Gastroesophageal sphincter (tissue), 4 donors: ENCODE results near the gene CNTNAP5. TPM values are rescaled to one million over a fixed set of nuclear protein-coding genes. Genes with fewer than 3 reads are reported as not detected.

Source experiments
- ATAC-seq: fragments of 150-250 bp; one replicate; pipeline ENCODE4 v1.9.1; 2016; ENCODE audit warnings: mild to moderate bottlenecking, moderate library complexity
- H3K27ac ChIP-seq, 4 donors: fragments of 200-600 bp; sonication (generic) in 3 of 4; 1 replicate in 3 of 4; 2 replicates in 1 of 4; pipeline ENCODE4 v1.5.1; 2016 to 2019
- H3K27me3 ChIP-seq: fragments of 200-600 bp; sonication (generic); one replicate; pipeline ENCODE4 v1.5.1; 2019
- H3K36me3 ChIP-seq, 2 donors: fragments of 200-600 bp; sonication (generic); one replicate each; pipeline ENCODE4 v1.5.1; 2019; ENCODE audit warnings: control low read depth in 1 of 2
- H3K4me1 ChIP-seq, 3 donors: fragments of 200-600 bp; sonication (generic); 1 replicate in 2 of 3; 2 replicates in 1 of 3; pipeline ENCODE4 v1.5.1; 2016 to 2019; ENCODE audit warnings: control low read depth in 2 of 3
- H3K4me3 ChIP-seq, 2 donors: fragments of 200-600 bp; sonication (generic); one replicate each; pipeline ENCODE4 v1.5.1; 2019; ENCODE audit warnings: mild to moderate bottlenecking in 1 of 2, moderate library complexity in 1 of 2
- H3K9me3 ChIP-seq, 3 donors: fragments of 200-600 bp; sonication (generic); one replicate each; pipeline ENCODE4 v1.5.1; 2017 to 2019; ENCODE audit warnings: control low read depth in 2 of 3
- CTCF ChIP-seq, 4 experiments: fragments of 200-600 bp in 2 of 4; fragments of 450-650 bp in 2 of 4; sonication (generic) in 1 of 4; IDR thresholded peaks; one replicate each; pipeline ENCODE4 v1.5.1; 2017 to 2019; ENCODE audit warnings: antibody characterized with exemption in 4 of 4, mild to moderate bottlenecking in 2 of 4, moderate library complexity in 2 of 4
- EP300 ChIP-seq: sonication (generic); formaldehyde crosslinking; IDR thresholded peaks from one replicate; pipeline ENCODE4 v1.6.1; 2017; ENCODE audit warnings: antibody characterized with exemption, mild to moderate bottlenecking
- POLR2A ChIP-seq, 2 donors: fragments of 450-650 bp; IDR thresholded peaks; one replicate each; pipeline ENCODE4 v1.6.1; 2017; ENCODE audit warnings: antibody characterized with exemption in 2 of 2, mild to moderate bottlenecking in 2 of 2, moderate library complexity in 1 of 2
- POLR2AphosphoS5 ChIP-seq: sonication (generic); formaldehyde crosslinking; IDR thresholded peaks from one replicate; pipeline ENCODE4 v1.6.1; 2017; ENCODE audit warnings: antibody characterized with exemption
- WGBS, 2 donors: methylation state at CpG; one replicate each; pipeline ENCODE4 v1.1.5; 2018; ENCODE audit warnings: low coverage in 1 of 2; 5-methylcytosine and 5-hydroxymethylcytosine counted together
- total RNA-seq, 4 donors: library from RNA; depleted of rRNA; stranded (reverse); fragments of >200 nt; gene quantifications; one replicate each; pipeline ENCODE4 v1.1.0, GENCODE V29; 2016

The CNTNAP5 gene
- total RNA-seq, 4 donors from 2014 or later = 3.2 TPM; not detected in 3

GRCh38 chr2:124633812-124634211 lies 608.7 kb downstream of the CNTNAP5 start:
- no peak for ATAC-seq
- H3K27ac ChIP-seq = no peak overlapping the region
- no peaks in the 10 kb centered on the region for H3K36me3 ChIP-seq
- TF ChIP-seq EP300 (no peak), POLR2AphosphoS5 (no peak), CTCF (IDR thresholded peaks at IDR 0.05) (no peak), POLR2A (IDR thresholded peaks at IDR 0.05) (no peak)
- H3K9me3 ChIP-seq = peaks cover 0 to 7% (median 0%) of the 10 kb centered on the region in 3 donors
- no peaks in the 10 kb centered on the region for H3K4me1 ChIP-seq
- no peak overlapping the region for H3K4me3 ChIP-seq
- WGBS, 2 donors = 83 to 100% methylated on average over 1 to 2 of the region's 2 CpGs
- H3K27me3 ChIP-seq = no peaks in the 10 kb centered on the region

- Histone ChIP-seq H3K27ac (no peak overlapping the region), H3K27me3 (no peaks in the 10 kb centered on the region), H3K4me3 (no peak overlapping the region), H3K36me3 (no peaks in the 10 kb centered on the region), H3K4me1 (no peaks in the 10 kb centered on the region), H3K9me3 (no peaks in the 10 kb centered on the region)
- 73 to 80% methylated on average over 1 of the region's 1 CpG for WGBS, 2 donors
- TF ChIP-seq POLR2AphosphoS5 = no peak
- no peak for TF ChIP-seq EP300
- no peak for TF ChIP-seq POLR2A (IDR thresholded peaks at IDR 0.05)
- TF ChIP-seq CTCF (IDR thresholded peaks at IDR 0.05) = no peak
- ATAC-seq = no peak
Measured at GRCh38 chr2:124639524-124639923, 614.4 kb downstream of the CNTNAP5 start.

DNA sequence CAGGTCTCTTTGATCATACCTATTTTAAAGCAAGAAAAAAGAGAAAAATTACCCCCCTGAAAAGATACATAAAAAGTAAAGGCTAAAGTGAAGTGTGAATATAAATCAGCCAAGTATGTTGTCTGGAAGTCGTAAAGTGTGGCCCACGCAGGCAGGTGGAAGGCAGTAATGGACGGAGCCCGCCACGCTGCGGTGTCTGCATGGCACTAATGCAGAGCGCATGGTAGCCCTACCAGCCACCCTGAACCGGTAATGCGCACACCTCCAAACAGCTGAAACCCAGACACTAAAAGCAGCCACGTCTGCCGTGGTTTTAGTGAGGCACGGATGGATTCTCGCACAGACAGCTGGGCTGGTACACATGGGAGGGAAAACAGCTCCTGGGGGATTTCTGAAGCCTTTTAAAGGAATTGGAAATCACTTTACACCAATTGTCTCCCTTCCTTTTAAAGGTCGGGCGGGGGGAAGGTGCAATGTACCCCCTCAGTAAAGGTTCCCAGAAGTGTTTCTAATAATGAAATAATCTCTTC lies 615.2 kb downstream of the CNTNAP5 start:
- 88 to 100% methylated on average over 1 to 11 of the region's 15 CpGs for whole genome bisulfite sequencing, 2 donors
- H3K27ac ChIP-seq = no peak overlapping the region
- TF ChIP-seq POLR2A (IDR thresholded peaks at IDR 0.05) (no peak), POLR2AphosphoS5 (no peak), CTCF (IDR thresholded peaks at IDR 0.05) (no peak), EP300 (no peak)

GRCh38 chr2:124646166-124646815 lies 621.2 kb downstream of the CNTNAP5 start:
- no peak for TF ChIP-seq POLR2AphosphoS5
- TF ChIP-seq POLR2A (IDR thresholded peaks at IDR 0.05) = no peak
- no peak for TF ChIP-seq CTCF (IDR thresholded peaks at IDR 0.05)
- TF ChIP-seq EP300 = no peak
- no peaks in the 10 kb centered on the region for H3K4me1 ChIP-seq
- H3K9me3 ChIP-seq = no peaks in the 10 kb centered on the region
- no peaks in the 10 kb centered on the region for H3K27me3 ChIP-seq
- ATAC-seq = no peak
- 62 to 67% methylated on average over 3 to 4 of the region's 4 CpGs for WGBS, 2 donors
- H3K36me3 ChIP-seq = no peaks in the 10 kb centered on the region
- no peak overlapping the region for H3K27ac ChIP-seq
- H3K4me3 ChIP-seq = no peak overlapping the region

More for the DNA sequence above, 615.2 kb downstream of the CNTNAP5 start:
- ATAC-seq = no peak
- Histone ChIP-seq H3K9me3 (no peaks in the 10 kb centered on the region), H3K4me3 (no peak overlapping the region), H3K36me3 (no peaks in the 10 kb centered on the region), H3K27me3 (no peaks in the 10 kb centered on the region), H3K4me1 (no peaks in the 10 kb centered on the region)

- Histone ChIP-seq H3K4me3 (no peak overlapping the region), H3K9me3 (no peaks in the 10 kb centered on the region), H3K27me3 (no peaks in the 10 kb centered on the region), H3K27ac (no peak overlapping the region), H3K4me1 (no peaks in the 10 kb centered on the region), H3K36me3 (no peaks in the 10 kb centered on the region)
- TF ChIP-seq POLR2AphosphoS5 (no peak), POLR2A (IDR thresholded peaks at IDR 0.05) (no peak), EP300 (no peak), CTCF (IDR thresholded peaks at IDR 0.05) (no peak)
- WGBS, 2 donors = 88 to 100% methylated on average over 1 to 3 of the region's 3 CpGs
- no peak for ATAC-seq
Measured at GRCh38 chr2:124647245-124647644, 622.2 kb downstream of the CNTNAP5 start.
